Spleen (tissue), 11 donors: Measurements from ENCODE around the gene MCRS1. TPM values are rescaled to one million over a fixed set of nuclear protein-coding genes. Genes with fewer than 3 reads are reported as not detected.
"Not testable (repeated sequence)": the region's sequence is repeated elsewhere in the genome, so short reads cannot be mapped to it uniquely, and the experiment has no call there.

Experiments used
- DNase-seq: peaks from one replicate; pipeline ENCODE4 v3.0.0-alpha.2; 2020
- H3K27ac ChIP-seq, 8 donors: fragments of 200-600 bp; sonication (generic) in 7 of 8; 1 replicate in 4 of 8; 2 replicates in 4 of 8; pipeline versions ENCODE4 v1.5.0 to v1.8.0; 2016 to 2021; ENCODE audit warnings: inconsistent platforms in 4 of 8, mild to moderate bottlenecking in 4 of 8, moderate library complexity in 1 of 8
- H3K27me3 ChIP-seq, 7 donors: fragments of 200-600 bp; sonication (generic) in 6 of 7; replicated peaks in 1 of 7; 1 replicate in 4 of 7; 2 replicates in 3 of 7; pipeline versions ENCODE4 v1.5.0 to v1.8.0; 2016 to 2021; ENCODE audit warnings: inconsistent platforms in 3 of 7, mild to moderate bottlenecking in 1 of 7
- H3K36me3 ChIP-seq, 6 donors: fragments of 200-600 bp; sonication (generic) in 5 of 6; 1 replicate in 4 of 6; 2 replicates in 2 of 6; pipeline versions ENCODE4 v1.5.0 to v1.8.0; 2016 to 2021; ENCODE audit warnings: inconsistent platforms in 2 of 6
- H3K4me1 ChIP-seq, 6 donors: fragments of 200-600 bp; sonication (generic) in 5 of 6; 1 replicate in 3 of 6; 2 replicates in 3 of 6; pipeline versions ENCODE4 v1.5.0 to v1.8.0; 2016 to 2021; ENCODE audit warnings: inconsistent platforms in 3 of 6
- H3K4me3 ChIP-seq, 8 donors: fragments of 200-600 bp; sonication (generic) in 7 of 8; 1 replicate in 4 of 8; 2 replicates in 4 of 8; pipeline versions ENCODE4 v1.5.0 to v1.8.0; 2016 to 2021; ENCODE audit warnings: inconsistent platforms in 4 of 8, mild to moderate bottlenecking in 4 of 8, moderate library complexity in 2 of 8
- H3K9me3 ChIP-seq, 8 donors: fragments of 200-600 bp; sonication (generic) in 7 of 8; 1 replicate in 4 of 8; 2 replicates in 4 of 8; pipeline versions ENCODE4 v1.5.0 to v1.8.0; 2016 to 2021; ENCODE audit warnings: inconsistent platforms in 4 of 8
- POLR2A ChIP-seq, 3 donors: fragments of 450-650 bp; IDR thresholded peaks; one replicate each; pipeline ENCODE4 v1.5.1; 2017; ENCODE audit warnings: antibody characterized with exemption in 3 of 3, mild to moderate bottlenecking in 1 of 3
- POLR2AphosphoS5 ChIP-seq, 3 donors: sonication (generic); formaldehyde crosslinking; IDR thresholded peaks; one replicate each; pipeline ENCODE4 v1.5.1; 2017; ENCODE audit warnings: antibody characterized with exemption in 3 of 3
- WGBS, 5 donors: extraction: QIAGEN DNeasy Blood & Tissue Kit in 3 of 5; methylation state at CpG; one replicate each; pipeline versions ENCODE4 v1.1.5 to v1.1.7; 2013 to 2018; 5-methylcytosine and 5-hydroxymethylcytosine counted together
- intact Hi-C: fragments of 100-400 bp; cut with DNase I; formaldehyde crosslinking; loops from one replicate; pipeline ENCODE4 v1.15.0; 2023; ENCODE audit warnings: low total_unique reads
- polyA plus RNA-seq, 3 donors: library from polyadenylated mRNA; stranded (reverse); fragments of 200-250 nt; gene quantifications; one replicate each; pipeline ENCODE4 v1.2.1, GENCODE V29; 2013
- total RNA-seq, 7 donors: library from RNA; depleted of rRNA in 3 of 7; stranded (reverse); fragments of >200 nt in 3 of 7; fragmentation: NEBNext Ultra II Directional in 4 of 7; extraction: Animal tissue kit (Norgen Biotek cat#: 25700) in 4 of 7; gene quantifications; one replicate each; pipeline versions ENCODE4 v1.1.0 to v1.2.1, GENCODE V29; 2016 to 2021
- TF ChIP-seq, protein P1 (sequence below), 11 experiments: fragments of 200-600 bp in 7 of 11; fragments of 450-650 bp in 4 of 11; sonication (generic) in 4 of 11; IDR thresholded peaks in 8 of 11; conservative IDR thresholded peaks in 3 of 11; 1 replicate in 7 of 11; 2 replicates in 4 of 11; pipeline versions ENCODE4 v1.4.0 to v1.8.0; 2016 to 2021; ENCODE audit warnings: antibody characterized with exemption in 11 of 11, inconsistent platforms in 4 of 11, mild to moderate bottlenecking in 1 of 11
- donor health status: healthy with polysubstance abuse.
- donor health status: DM: no; HTN: no; CAD: no; lungs with moderate emphysema.
- donor health status: DM: no; HTN: no; CAD: no.
- donor health status: Bipolar disorder and iron deficiency.
- donor health status: healthy.
- donor health status: DM: no; HTN: no; CAD: no.
- donor health status: DM: yes; HTN: yes; CAD: no.

The MCRS1 gene
- total and polyA plus RNA-seq, 10 donors = 44.1 to 64.7 (median 54.3) TPM

DNA sequence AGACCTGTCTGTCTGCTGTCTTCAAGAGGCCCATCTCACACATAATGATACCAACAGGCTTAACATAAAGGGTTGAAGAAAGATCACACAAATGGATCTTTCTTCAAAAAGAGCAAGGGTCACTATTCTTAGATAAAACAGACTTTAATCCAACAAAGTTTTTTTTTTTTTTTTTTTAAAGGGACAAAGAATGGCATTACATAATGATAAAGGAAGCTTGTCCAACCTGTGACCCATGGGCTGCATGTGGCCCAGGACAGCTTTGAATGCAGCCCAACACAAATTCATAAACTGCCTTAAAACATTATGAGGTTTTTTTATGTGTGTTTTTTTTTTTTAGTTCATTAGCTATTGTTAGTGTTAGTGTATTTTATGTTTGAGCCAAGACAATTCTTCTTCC is 44.3 kb upstream of the MCRS1 start:
- H3K9me3 ChIP-seq = peaks cover 0 to 18% (median 11%) of the 10 kb centered on the region in 8 donors
- H3K36me3 ChIP-seq = no peaks in the 10 kb centered on the region
- DNase-seq = no peak
- no peak for TF ChIP-seq POLR2AphosphoS5 (IDR thresholded peaks at IDR 0.05)
- TF ChIP-seq, protein P1, sequence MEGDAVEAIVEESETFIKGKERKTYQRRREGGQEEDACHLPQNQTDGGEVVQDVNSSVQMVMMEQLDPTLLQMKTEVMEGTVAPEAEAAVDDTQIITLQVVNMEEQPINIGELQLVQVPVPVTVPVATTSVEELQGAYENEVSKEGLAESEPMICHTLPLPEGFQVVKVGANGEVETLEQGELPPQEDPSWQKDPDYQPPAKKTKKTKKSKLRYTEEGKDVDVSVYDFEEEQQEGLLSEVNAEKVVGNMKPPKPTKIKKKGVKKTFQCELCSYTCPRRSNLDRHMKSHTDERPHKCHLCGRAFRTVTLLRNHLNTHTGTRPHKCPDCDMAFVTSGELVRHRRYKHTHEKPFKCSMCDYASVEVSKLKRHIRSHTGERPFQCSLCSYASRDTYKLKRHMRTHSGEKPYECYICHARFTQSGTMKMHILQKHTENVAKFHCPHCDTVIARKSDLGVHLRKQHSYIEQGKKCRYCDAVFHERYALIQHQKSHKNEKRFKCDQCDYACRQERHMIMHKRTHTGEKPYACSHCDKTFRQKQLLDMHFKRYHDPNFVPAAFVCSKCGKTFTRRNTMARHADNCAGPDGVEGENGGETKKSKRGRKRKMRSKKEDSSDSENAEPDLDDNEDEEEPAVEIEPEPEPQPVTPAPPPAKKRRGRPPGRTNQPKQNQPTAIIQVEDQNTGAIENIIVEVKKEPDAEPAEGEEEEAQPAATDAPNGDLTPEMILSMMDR (IDR thresholded peaks at IDR 0.05 in 8 of 11, conservative IDR thresholded peaks at IDR 0.05 in 3 of 11) = no peak
- no peak for TF ChIP-seq POLR2A (IDR thresholded peaks at IDR 0.05)
- H3K27me3 ChIP-seq = peaks cover 0 to 30% (median 0%) of the 10 kb centered on the region in 7 donors
- no peaks in the 10 kb centered on the region for H3K4me1 ChIP-seq
- H3K27ac ChIP-seq = no peak overlapping the region
- intact Hi-C loops = no loop called here
- H3K4me3 ChIP-seq = no peak overlapping the region

DNA sequence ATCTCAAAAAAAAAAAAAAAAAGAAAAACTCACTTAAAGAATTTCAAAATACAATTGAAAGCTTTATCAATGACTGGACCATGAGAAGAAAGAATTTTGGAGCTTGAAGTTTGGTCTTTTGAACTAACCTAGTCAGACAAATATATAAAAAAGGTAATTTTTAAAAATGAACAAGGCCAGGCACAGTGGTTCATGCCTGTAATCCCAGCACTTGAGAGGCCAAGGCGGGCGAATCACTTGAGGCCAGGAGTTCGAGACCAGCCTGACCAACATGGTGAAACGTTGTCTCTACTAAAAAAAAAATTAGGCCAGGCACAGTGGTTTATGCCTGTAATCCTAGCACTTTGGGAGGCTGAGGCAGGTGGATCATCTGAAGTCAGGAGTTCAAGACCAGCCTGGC is 42.8 kb upstream of the MCRS1 start:
- intact Hi-C loops, H3K36me3 ChIP-seq, H3K4me3 ChIP-seq, H3K27ac ChIP-seq, H3K4me1 ChIP-seq, DNase-seq: not testable (repeated sequence)
- peaks cover 0 to 27% (median 0%) of the 10 kb centered on the region in 7 donors for H3K27me3 ChIP-seq
- H3K9me3 ChIP-seq = peaks cover 0 to 18% (median 11%) of the 10 kb centered on the region in 8 donors
- 93 to 96% (median 96%) methylated on average over 4 of the region's 4 CpGs for WGBS, 5 donors

DNA sequence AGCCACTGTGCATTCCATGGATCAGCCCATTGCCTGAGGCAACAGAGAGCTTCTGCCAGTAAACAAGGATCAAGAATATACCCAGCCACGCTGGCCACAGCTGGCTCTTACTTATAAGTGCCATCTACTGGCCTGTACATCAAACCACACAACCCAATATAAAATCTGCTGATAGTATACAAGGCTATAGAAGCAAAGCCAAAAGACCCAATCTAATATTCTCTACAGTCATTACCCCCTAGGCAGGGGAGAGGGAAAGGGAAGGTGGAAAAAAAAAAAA is 41.9 kb upstream of the MCRS1 start:
- TF ChIP-seq, protein P1 (IDR thresholded peaks at IDR 0.05 in 8 of 11, conservative IDR thresholded peaks at IDR 0.05 in 3 of 11) = no peak
- TF ChIP-seq POLR2AphosphoS5 (IDR thresholded peaks at IDR 0.05) (no peak), POLR2A (IDR thresholded peaks at IDR 0.05) (no peak)
- H3K4me3 ChIP-seq = no peak overlapping the region
- no peak for DNase-seq
- no peak overlapping the region for H3K27ac ChIP-seq
- 78 to 89% (median 81%) methylated on average over 1 of the region's 1 CpG for WGBS, 5 donors
- no peaks in the 10 kb centered on the region for H3K4me1 ChIP-seq
- intact Hi-C loops = no loop called here
- no peaks in the 10 kb centered on the region for H3K36me3 ChIP-seq
- peaks cover 0 to 14% (median 11%) of the 10 kb centered on the region in 8 donors for H3K9me3 ChIP-seq
- peaks cover 0 to 21% (median 0%) of the 10 kb centered on the region in 7 donors for H3K27me3 ChIP-seq

DNA sequence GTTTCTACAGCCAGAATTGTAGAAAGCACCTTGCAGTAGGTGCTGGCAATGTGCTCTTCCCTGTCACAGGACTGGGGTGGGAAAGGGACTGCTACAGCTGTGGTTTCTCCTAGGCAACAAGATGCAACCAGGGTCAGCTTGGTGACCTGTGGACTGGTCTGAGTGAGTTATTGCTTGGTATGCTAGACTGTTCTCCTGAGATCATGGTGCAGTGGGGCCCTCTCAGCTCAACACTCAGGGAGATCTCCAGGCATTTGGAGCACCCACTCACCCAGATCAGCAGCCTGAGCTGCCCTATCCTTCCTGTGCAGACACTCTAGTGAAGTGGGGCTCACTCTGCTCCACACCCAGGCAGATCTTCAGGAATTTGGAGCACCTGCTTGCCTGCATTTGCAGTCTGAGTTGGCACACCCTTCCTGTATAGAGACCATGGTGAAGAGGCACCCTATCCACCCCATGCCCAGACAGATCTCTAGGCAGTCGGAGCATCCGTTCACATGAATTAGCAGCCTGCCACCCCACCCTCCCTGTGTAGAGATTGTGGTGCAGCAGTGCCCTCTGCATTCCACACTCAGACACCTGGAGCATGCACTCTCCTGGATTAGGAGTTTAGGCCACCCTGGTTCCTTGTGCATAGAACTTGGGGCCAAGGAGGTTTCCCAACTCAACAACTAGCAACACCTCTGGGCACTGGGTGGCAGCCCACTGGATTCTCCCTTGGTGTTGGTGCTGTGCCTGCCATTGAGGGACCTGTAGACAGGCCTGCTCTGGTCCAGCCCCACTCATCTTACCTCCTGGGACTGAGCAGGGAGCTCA is 41.3 kb upstream of the MCRS1 start:
- H3K27me3 ChIP-seq = peaks cover 0 to 16% (median 0%) of the 10 kb centered on the region in 7 donors
- DNase-seq = no peak
- H3K4me3 ChIP-seq = no peak overlapping the region
- H3K27ac ChIP-seq = no peak overlapping the region
- TF ChIP-seq, protein P1 (IDR thresholded peaks at IDR 0.05 in 8 of 11, conservative IDR thresholded peaks at IDR 0.05 in 3 of 11) = no peak
- TF ChIP-seq POLR2AphosphoS5 (IDR thresholded peaks at IDR 0.05) (no peak), POLR2A (IDR thresholded peaks at IDR 0.05) (no peak)
- 96 to 100% (median 99%) methylated on average over 2 of the region's 2 CpGs for WGBS, 5 donors
- no peaks in the 10 kb centered on the region for H3K36me3 ChIP-seq
- peaks cover 0 to 14% (median 11%) of the 10 kb centered on the region in 8 donors for H3K9me3 ChIP-seq
- H3K4me1 ChIP-seq = no peaks in the 10 kb centered on the region
- intact Hi-C loops = no loop called here

DNA sequence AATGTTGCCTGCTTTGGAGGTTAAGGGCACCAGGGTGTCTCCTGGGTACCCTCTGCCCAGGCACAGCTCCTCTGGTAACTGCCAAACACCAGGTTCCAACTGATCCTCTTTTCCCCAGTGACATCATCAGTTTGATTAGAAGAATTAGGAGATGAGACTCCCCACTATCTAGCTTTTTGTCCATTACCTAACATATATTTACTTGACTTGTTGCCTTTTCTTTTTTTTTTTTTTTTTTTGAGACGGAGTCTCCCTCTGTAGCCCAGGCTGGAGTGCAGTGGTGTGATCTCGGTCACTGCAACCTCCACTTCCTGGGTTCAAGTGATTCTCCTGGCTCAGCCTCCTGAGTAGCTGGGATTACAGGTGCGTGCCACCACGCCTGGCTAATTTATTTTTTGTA is 37.6 kb upstream of the MCRS1 start, which contains the start of gene FAM186B:
Gene FAM186B (minus strand): TSS at position 101 of the 400 bp plus-strand sequence. CDS start 162 bp downstream, outside the sequence.
- H3K4me1 ChIP-seq, H3K4me3 ChIP-seq, H3K27ac ChIP-seq, DNase-seq, intact Hi-C loops, H3K36me3 ChIP-seq, H3K27me3 ChIP-seq, H3K9me3 ChIP-seq: not testable (repeated sequence)
- 87 to 99% (median 96%) methylated on average over 4 of the region's 4 CpGs for WGBS, 5 donors
